HCT116 (cell line): ENCODE data around the gene LIPA. TPM values are rescaled to one million over a fixed set of nuclear protein-coding genes. Genes with fewer than 3 reads are reported as not detected.

Experiments used
- ATAC-seq: fragments of 200-7000 bp; cut with Tn5 transposase; 2 replicates; pipeline ENCODE4 v1.9.1; 2020; ENCODE audit warnings: mild to moderate bottlenecking, moderate library complexity
- BruUV-seq: library from RNA; stranded (reverse); fragments of 400-500 nt; replicated peaks from 2 replicates; lab custom pipeline; 2021; lab: Mats Ljungman, UMichigan
- CTCF ChIA-PET: fragments of 300-600 bp; sonication (Branson Sonifier 250); formaldehyde crosslinking; loops from one replicate; lab custom pipeline; 2021; ENCODE audit warnings: antibody characterized with exemption; lab: Charles Lee
- POLR2A ChIA-PET: fragments of 300-600, 350-600 bp; sonication (Branson Sonifier 250); formaldehyde crosslinking; loops from one replicate; lab custom pipeline; 2021; ENCODE audit warnings: antibody characterized with exemption; lab: Charles Lee
- RAD21 ChIA-PET, 2 experiments: fragments of 300-600 bp; sonication (Branson Sonifier 250); formaldehyde crosslinking; loops; one replicate each; lab custom pipeline; 2023; ENCODE audit warnings: low total read pairs in 2 of 2; ENCODE audit not compliant: uncharacterized antibody in 2 of 2, unreplicated experiment in 2 of 2, low non-redundant PET in 1 of 2; lab: Charles Lee
- DNase-seq: peaks from one replicate; pipeline ENCODE4 v3.0.0-alpha.2; 2010; ENCODE audit warnings: low read depth, low spot score
- H2AFZ ChIP-seq: fragments of 200-600 bp; shearing (Covaris generic), sonication (generic); 2 replicates; pipeline ENCODE4 v1.6.1; 2017; ENCODE audit warnings: low read depth, mixed run types, mixed read lengths, antibody characterized with exemption, low read length; ENCODE audit not compliant: poor library complexity, severe bottlenecking
- H3K27ac ChIP-seq: 2 replicates; pipeline ENCODE4 v1.5.1; 2012; ENCODE audit warnings: low read depth, low read length
- H3K27me3 ChIP-seq: fragments of 200-600 bp; sonication (generic); 2 replicates; pipeline ENCODE4 v1.6.1; 2016; ENCODE audit warnings: mixed run types, low read length, mixed read lengths; ENCODE audit not compliant: insufficient read depth
- H3K36me3 ChIP-seq, 2 experiments: fragments of 200-500 bp in 1 of 2; fragments of 200-600 bp in 1 of 2; sonication (Bioruptor generic) in 1 of 2; sonication (generic) in 1 of 2; 2 replicates each; pipeline versions ENCODE4 v1.5.1 to v1.6.1; 2014 to 2016; ENCODE audit warnings: low read length in 2 of 2, inconsistent platforms in 1 of 2, mixed read lengths in 1 of 2, mixed run types in 1 of 2; ENCODE audit not compliant: insufficient read depth in 2 of 2, control insufficient read depth in 1 of 2
- H3K4me1 ChIP-seq, 2 experiments: fragments of 200-600 bp in 1 of 2; sonication (generic) in 1 of 2; 2 replicates each; pipeline versions ENCODE4 v1.5.1 to v1.6.1; 2012 to 2017; ENCODE audit warnings: low read length in 2 of 2, inconsistent platforms in 1 of 2, mild to moderate bottlenecking in 1 of 2, mixed read lengths in 1 of 2, mixed run types in 1 of 2, moderate library complexity in 1 of 2; ENCODE audit not compliant: insufficient read depth in 2 of 2, control insufficient read depth in 1 of 2
- H3K4me2 ChIP-seq: fragments of 200-600 bp; sonication (generic); 2 replicates; pipeline ENCODE4 v1.6.1; 2017; ENCODE audit warnings: mixed run types, low read length, mixed read lengths
- H3K4me3 ChIP-seq, 2 experiments: fragments of 200-600 bp in 1 of 2; sonication (generic) in 1 of 2; replicated peaks in 1 of 2; 2 replicates each; pipeline ENCODE4 v1.5.1; 2011 to 2016; ENCODE audit warnings: low read length in 2 of 2, control low read depth in 1 of 2, low read depth in 1 of 2, mild to moderate bottlenecking in 1 of 2, mixed read lengths in 1 of 2, mixed run types in 1 of 2
- H3K79me2 ChIP-seq: fragments of 200-600 bp; sonication (generic); 2 replicates; pipeline ENCODE4 v1.6.1; 2017; ENCODE audit warnings: mild to moderate bottlenecking, mixed run types, low read length, moderate library complexity, mixed read lengths; ENCODE audit not compliant: insufficient read depth
- H3K9ac ChIP-seq: fragments of 200-600 bp; sonication (generic); 2 replicates; pipeline ENCODE4 v1.6.1; 2016; ENCODE audit warnings: low read length, mixed read lengths
- H3K9me2 ChIP-seq: fragments of 200-600 bp; sonication (generic), shearing (Covaris generic); 2 replicates; pipeline ENCODE4 v1.6.1; 2017; ENCODE audit warnings: mixed run types, mild to moderate bottlenecking, moderate library complexity; ENCODE audit not compliant: insufficient read depth
- H3K9me3 ChIP-seq, 2 experiments: fragments of 200-500 bp in 1 of 2; fragments of 200-600 bp in 1 of 2; sonication (Bioruptor generic) in 1 of 2; sonication (generic) in 1 of 2; 2 replicates each; pipeline ENCODE4 v1.6.1; 2014 to 2017; ENCODE audit warnings: low read length in 2 of 2, mixed read lengths in 2 of 2, inconsistent platforms in 1 of 2, low read depth in 1 of 2, mild to moderate bottlenecking in 1 of 2, mixed run types in 1 of 2, moderate library complexity in 1 of 2; ENCODE audit not compliant: control insufficient read depth in 1 of 2, insufficient read depth in 1 of 2
- H4K20me1 ChIP-seq: fragments of 200-600 bp; sonication (generic), shearing (Covaris generic); 2 replicates; pipeline ENCODE4 v1.6.1; 2017; ENCODE audit warnings: mixed run types, mild to moderate bottlenecking, moderate library complexity; ENCODE audit not compliant: insufficient read depth
- EGR1 ChIP-seq: IDR thresholded peaks from 2 replicates; pipeline ENCODE4 v1.6.1; 2012; ENCODE audit warnings: low read depth
- JUND ChIP-seq: IDR thresholded peaks from 2 replicates; pipeline ENCODE4 v1.6.1; 2012
- POLR2A ChIP-seq: IDR thresholded peaks from 2 replicates; pipeline ENCODE4 v1.7.0; 2011; ENCODE audit warnings: borderline replicate concordance; ENCODE audit not compliant: insufficient read depth, insufficient read length; ENCODE audit errors: extremely low read depth
- POLR2AphosphoS5 ChIP-seq: IDR thresholded peaks from 2 replicates; pipeline ENCODE4 v1.6.1; 2011; ENCODE audit warnings: mild to moderate bottlenecking, low read depth, low read length, moderate library complexity
- SIN3A ChIP-seq: IDR thresholded peaks from 2 replicates; pipeline ENCODE4 v1.6.1; 2012; ENCODE audit warnings: low read depth
- SP1 ChIP-seq: IDR thresholded peaks from 2 replicates; pipeline ENCODE4 v1.6.1; 2012; ENCODE audit warnings: low read depth
- SRF ChIP-seq: IDR thresholded peaks from 2 replicates; pipeline ENCODE4 v1.6.1; 2012; ENCODE audit warnings: low read depth
- TCF7L2 ChIP-seq: IDR thresholded peaks from 2 replicates; pipeline ENCODE4 v1.7.0; 2011; ENCODE audit warnings: borderline replicate concordance, inconsistent platforms; ENCODE audit not compliant: insufficient read depth, insufficient read length; ENCODE audit errors: extremely low read depth
- YY1 ChIP-seq: IDR thresholded peaks from 2 replicates; pipeline ENCODE4 v1.6.1; 2011; ENCODE audit warnings: low read length, low read depth, moderate library complexity, mild to moderate bottlenecking; ENCODE audit not compliant: insufficient replicate concordance; ENCODE audit errors: extremely low read depth
- ZFX ChIP-seq: fragments of 450-650 bp; IDR thresholded peaks from 2 replicates; pipeline ENCODE4 v1.6.1; 2017
- ZNF274 ChIP-seq: fragments of 200-500 bp; sonication (Bioruptor generic); IDR thresholded peaks from 2 replicates; pipeline ENCODE4 v1.6.1; 2014; ENCODE audit warnings: mild to moderate bottlenecking, low read depth, low read length, inconsistent platforms
- intact Hi-C: fragments of 100-400 bp; cut with micrococcal nuclease; formaldehyde crosslinking; loops from 2 replicates; pipeline ENCODE4 v1.10.0; 2022
- total RNA-seq: library from RNA; stranded (reverse); gene quantifications from one replicate; pipeline ENCODE4 v1.2.1, GENCODE V29; 2021; ENCODE audit not compliant: unreplicated experiment
- TF ChIP-seq, protein P1 (sequence below): IDR thresholded peaks from 2 replicates; pipeline ENCODE4 v1.6.1; 2012
- TF ChIP-seq, protein P2 (sequence below): IDR thresholded peaks from 2 replicates; pipeline ENCODE4 v1.6.1; 2012; ENCODE audit warnings: low read depth

Gene LIPA
- total RNA-seq, 1 experiment from 2014 or later: 27.1 TPM

DNA sequence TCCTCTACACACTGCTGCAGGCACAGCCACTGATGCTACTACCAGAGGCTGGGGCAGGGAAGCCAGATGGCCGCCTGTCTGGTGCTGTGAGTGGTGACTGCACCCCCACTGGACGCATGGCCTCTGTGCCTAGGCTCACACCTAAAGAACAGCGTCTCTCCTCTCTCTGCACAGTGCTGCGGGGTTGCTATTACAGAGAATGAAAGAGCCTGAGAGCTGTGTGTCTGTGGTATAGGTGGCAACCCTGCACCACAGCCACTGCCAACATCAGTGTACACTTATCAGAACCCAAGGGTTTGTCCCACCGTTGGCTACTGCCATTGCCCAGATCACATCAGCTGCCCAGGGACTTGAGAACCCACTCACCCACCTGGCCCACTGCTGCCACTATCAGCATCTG, 46.2 kb upstream of the LIPA start (continued):
- TF ChIP-seq ZNF274: no peak
- no peak for TF ChIP-seq YY1
- TF ChIP-seq, protein P1, sequence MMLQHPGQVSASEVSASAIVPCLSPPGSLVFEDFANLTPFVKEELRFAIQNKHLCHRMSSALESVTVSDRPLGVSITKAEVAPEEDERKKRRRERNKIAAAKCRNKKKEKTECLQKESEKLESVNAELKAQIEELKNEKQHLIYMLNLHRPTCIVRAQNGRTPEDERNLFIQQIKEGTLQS: no peak
- TF ChIP-seq JUND: no peak
- no peak for TF ChIP-seq EGR1
- TF ChIP-seq POLR2A: no peak
- TF ChIP-seq POLR2AphosphoS5: no peak
- no peak for TF ChIP-seq SIN3A
- TF ChIP-seq TCF7L2: no peak

DNA sequence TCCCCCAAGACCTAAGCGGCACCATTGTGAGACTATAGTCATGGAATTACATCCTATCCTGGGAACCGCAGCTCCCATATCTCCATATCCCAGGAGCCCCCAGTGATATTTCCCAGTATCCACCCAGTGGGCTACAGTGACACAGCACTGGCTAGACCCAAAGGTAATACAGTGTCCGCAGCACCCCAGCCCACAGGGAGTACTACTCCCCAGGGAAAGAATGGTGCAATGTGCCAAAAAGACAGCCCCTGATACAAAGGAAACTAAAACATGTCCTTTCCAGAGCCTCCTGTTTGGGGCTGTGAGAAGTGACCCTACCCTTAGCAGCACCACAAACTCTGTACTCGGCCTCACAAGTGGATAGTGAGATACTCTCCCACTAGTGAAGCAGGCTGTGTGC, 45.8 kb upstream of the LIPA start:
- no peak for TF ChIP-seq SP1
- TF ChIP-seq ZNF274: no peak
- no peak for TF ChIP-seq POLR2A
- TF ChIP-seq SRF: no peak
- TF ChIP-seq, protein P2, sequence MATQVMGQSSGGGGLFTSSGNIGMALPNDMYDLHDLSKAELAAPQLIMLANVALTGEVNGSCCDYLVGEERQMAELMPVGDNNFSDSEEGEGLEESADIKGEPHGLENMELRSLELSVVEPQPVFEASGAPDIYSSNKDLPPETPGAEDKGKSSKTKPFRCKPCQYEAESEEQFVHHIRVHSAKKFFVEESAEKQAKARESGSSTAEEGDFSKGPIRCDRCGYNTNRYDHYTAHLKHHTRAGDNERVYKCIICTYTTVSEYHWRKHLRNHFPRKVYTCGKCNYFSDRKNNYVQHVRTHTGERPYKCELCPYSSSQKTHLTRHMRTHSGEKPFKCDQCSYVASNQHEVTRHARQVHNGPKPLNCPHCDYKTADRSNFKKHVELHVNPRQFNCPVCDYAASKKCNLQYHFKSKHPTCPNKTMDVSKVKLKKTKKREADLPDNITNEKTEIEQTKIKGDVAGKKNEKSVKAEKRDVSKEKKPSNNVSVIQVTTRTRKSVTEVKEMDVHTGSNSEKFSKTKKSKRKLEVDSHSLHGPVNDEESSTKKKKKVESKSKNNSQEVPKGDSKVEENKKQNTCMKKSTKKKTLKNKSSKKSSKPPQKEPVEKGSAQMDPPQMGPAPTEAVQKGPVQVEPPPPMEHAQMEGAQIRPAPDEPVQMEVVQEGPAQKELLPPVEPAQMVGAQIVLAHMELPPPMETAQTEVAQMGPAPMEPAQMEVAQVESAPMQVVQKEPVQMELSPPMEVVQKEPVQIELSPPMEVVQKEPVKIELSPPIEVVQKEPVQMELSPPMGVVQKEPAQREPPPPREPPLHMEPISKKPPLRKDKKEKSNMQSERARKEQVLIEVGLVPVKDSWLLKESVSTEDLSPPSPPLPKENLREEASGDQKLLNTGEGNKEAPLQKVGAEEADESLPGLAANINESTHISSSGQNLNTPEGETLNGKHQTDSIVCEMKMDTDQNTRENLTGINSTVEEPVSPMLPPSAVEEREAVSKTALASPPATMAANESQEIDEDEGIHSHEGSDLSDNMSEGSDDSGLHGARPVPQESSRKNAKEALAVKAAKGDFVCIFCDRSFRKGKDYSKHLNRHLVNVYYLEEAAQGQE: no peak
- TF ChIP-seq ZFX: no peak
- BruUV-seq: no TSS peak
- ATAC-seq (no peak), DNase-seq (no peak)
- Histone ChIP-seq H3K27ac (no peak overlapping the region), H3K4me2 (no peak overlapping the region), H3K9me2 (no peaks in the 10 kb centered on the region), H3K27me3 (no peaks in the 10 kb centered on the region), H3K4me1 (peaks cover 0 to 13% of the 10 kb centered on the region in 2 experiments; a peak in 2 of 4 replicates), H4K20me1 (no peaks in the 10 kb centered on the region), H3K79me2 (no peaks in the 10 kb centered on the region), H3K9me3 (no peaks in the 10 kb centered on the region), H2AFZ (no peak overlapping the region), H3K9ac (no peak overlapping the region), H3K36me3 (no peaks in the 10 kb centered on the region), H3K4me3 (no peak overlapping the region)
- ChIA-PET RAD21 (no interaction called here), POLR2A (no interaction called here), CTCF (interaction anchor here (0.6 kb wide), 1 partner anchor 38 kb away, joined by 3 read pairs; no protein-coding TSS in a partner anchor)
- intact Hi-C loops: no loop called here
